Measurements from ENCODE around the gene PHAF1.

The PHAF1 gene

DNA sequence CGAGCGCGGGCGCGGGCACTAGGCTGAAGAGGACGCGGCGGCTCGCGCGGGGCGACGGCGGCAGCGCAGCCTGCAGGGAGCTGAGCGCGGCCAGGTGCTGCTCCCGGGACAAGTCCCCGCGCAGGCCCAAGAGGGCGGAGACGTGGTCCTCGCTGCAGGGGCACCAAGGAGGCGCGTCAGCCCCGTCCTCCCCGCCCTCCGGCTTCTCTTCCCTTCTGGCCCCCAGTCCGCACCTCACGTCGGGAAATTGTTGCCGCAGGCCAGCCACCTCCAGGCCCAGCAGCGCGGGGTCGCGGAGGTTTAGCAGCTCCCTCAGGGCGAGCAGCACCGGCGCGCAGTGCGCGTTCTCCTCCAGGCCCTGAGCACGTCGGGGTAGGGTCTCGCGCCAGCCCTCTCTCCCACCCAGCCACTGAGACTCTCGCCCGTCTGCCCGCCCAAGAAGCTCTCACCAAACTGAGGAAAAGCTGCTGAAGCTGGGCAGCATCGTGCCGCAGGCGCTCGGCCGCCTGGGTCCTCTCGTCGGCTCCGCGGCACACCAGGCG lies 74.8 kb downstream of the PHAF1 start:
- Histone ChIP-seq H3K36me3 (ENCODE audit: low read depth) (no peaks in the 10 kb centered on the region), H3K9me3 (ENCODE audit: severe bottlenecking) (no peaks in the 10 kb centered on the region), H3K27me3 (ENCODE audit: insufficient read depth, poor library complexity, severe bottlenecking) (no peaks in the 10 kb centered on the region), H3K27ac (ENCODE audit: poor library complexity, severe bottlenecking) (peak overlapping the region; percentile 66), H3K4me3 (ENCODE audit: severe bottlenecking) (peak overlapping the region; percentile 89), H3K4me1 (ENCODE audit: insufficient read depth, poor library complexity, severe bottlenecking) (peaks cover 5% of the 10 kb centered on the region)
- TF ChIP-seq, protein P1, sequence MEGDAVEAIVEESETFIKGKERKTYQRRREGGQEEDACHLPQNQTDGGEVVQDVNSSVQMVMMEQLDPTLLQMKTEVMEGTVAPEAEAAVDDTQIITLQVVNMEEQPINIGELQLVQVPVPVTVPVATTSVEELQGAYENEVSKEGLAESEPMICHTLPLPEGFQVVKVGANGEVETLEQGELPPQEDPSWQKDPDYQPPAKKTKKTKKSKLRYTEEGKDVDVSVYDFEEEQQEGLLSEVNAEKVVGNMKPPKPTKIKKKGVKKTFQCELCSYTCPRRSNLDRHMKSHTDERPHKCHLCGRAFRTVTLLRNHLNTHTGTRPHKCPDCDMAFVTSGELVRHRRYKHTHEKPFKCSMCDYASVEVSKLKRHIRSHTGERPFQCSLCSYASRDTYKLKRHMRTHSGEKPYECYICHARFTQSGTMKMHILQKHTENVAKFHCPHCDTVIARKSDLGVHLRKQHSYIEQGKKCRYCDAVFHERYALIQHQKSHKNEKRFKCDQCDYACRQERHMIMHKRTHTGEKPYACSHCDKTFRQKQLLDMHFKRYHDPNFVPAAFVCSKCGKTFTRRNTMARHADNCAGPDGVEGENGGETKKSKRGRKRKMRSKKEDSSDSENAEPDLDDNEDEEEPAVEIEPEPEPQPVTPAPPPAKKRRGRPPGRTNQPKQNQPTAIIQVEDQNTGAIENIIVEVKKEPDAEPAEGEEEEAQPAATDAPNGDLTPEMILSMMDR (IDR thresholded peaks at IDR 0.05; ENCODE audit: poor library complexity, severe bottlenecking) = no peak
- DNase-seq (ENCODE audit: low spot score) = no peak
- peak; percentile 14 for ATAC-seq (ENCODE audit: low read depth)

DNA sequence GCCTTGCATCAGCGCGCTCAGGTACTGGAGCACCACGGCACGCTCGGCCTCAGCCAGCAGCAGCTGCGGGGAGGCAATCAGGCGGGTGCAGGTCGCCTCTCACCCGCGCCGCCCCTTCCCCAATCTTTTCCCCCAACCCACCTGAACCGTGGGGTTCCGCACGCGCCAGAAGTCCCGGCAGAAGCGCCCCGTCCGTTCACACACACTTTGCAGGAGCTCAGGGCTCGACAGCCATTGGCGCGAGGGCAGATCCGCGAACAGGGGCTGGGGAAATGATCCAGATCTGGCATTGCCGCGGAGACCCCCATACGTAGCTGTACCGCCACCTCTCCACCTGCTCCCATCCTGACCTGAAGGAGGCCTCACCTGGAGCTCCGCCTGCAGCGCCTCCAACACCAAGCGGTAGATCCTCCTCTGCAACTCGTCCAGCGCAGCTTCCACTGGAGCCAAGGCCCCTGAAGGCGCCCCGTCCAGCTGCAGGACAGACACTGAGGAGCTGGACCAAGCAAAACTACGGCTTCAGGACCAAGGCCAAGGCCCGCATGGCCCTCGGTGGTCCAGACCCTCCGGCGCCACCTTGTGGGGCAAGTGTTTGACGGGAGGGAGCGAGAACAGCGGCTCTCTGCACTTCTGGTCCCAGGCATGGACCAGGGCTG lies 75.4 kb downstream of the PHAF1 start:
- TF ChIP-seq, protein P1 (IDR thresholded peaks at IDR 0.05; ENCODE audit: poor library complexity, severe bottlenecking) = peak; percentile 89
- H3K9me3 ChIP-seq (ENCODE audit: severe bottlenecking) = no peaks in the 10 kb centered on the region
- H3K4me3 ChIP-seq (ENCODE audit: severe bottlenecking) = no peak overlapping the region
- H3K27ac ChIP-seq (ENCODE audit: poor library complexity, severe bottlenecking) = no peak overlapping the region
- H3K27me3 ChIP-seq (ENCODE audit: insufficient read depth, poor library complexity, severe bottlenecking) = no peaks in the 10 kb centered on the region
- H3K4me1 ChIP-seq (ENCODE audit: insufficient read depth, poor library complexity, severe bottlenecking) = peaks cover 5% of the 10 kb centered on the region
- no peaks in the 10 kb centered on the region for H3K36me3 ChIP-seq (ENCODE audit: low read depth)
- DNase-seq (ENCODE audit: low spot score) (peak; percentile 91), ATAC-seq (ENCODE audit: low read depth) (peak; percentile 51)

DNA sequence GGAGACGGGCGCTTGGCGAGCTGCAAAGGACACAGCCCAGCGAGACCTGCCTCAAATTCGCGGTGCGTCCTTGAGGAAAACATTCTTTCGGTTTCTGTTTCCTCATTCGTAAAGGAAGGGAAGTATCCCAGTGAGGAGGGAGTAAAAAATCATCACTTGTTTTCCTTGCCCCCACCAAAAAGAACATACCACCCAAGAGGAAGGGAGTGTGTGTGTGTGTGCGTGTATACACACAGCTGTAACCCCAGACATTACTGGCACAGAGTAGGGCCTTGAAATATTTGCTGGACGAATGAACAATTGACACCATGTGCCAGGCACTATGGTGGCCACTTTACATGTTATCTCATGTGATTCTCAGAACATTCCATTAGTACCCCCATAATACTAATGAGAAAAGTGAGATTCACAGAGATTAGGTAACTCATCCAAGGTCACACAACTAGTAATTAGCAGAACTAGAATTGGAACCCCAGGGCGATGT lies 76.0 kb downstream of the PHAF1 start:
- H3K36me3 ChIP-seq (ENCODE audit: low read depth) = no peaks in the 10 kb centered on the region
- TF ChIP-seq, protein P1 (IDR thresholded peaks at IDR 0.05; ENCODE audit: poor library complexity, severe bottlenecking) = peak; percentile 73

DNA sequence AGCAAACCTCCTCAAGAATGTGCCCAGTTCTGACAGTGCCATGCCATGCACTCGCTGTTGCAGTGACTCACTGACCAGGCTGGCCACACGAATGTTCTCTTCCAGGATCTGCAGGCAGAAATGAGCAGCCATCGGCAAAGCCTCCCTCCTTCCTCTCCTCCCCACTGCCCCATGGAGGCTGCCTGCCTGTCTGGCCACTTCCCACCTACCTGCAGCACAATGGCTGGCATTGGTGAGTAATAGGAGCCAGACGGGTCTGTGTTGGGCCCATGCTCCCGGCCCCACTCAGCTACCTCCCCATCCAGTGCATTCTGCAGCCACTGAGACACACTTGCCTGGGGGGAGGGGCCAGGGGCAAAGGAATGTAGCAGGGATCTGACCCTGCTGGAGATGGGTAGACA lies 76.8 kb downstream of the PHAF1 start:
- TF ChIP-seq, protein P1 (IDR thresholded peaks at IDR 0.05; ENCODE audit: poor library complexity, severe bottlenecking) = no peak
- Histone ChIP-seq H3K4me1 (ENCODE audit: insufficient read depth, poor library complexity, severe bottlenecking) (peaks cover 8% of the 10 kb centered on the region), H3K4me3 (ENCODE audit: severe bottlenecking) (no peak overlapping the region)

More for the DNA sequence above, 76.0 kb downstream of the PHAF1 start:
- Histone ChIP-seq H3K4me1 (ENCODE audit: insufficient read depth, poor library complexity, severe bottlenecking) (peaks cover 5% of the 10 kb centered on the region), H3K9me3 (ENCODE audit: severe bottlenecking) (no peaks in the 10 kb centered on the region), H3K4me3 (ENCODE audit: severe bottlenecking) (no peak overlapping the region), H3K27ac (ENCODE audit: poor library complexity, severe bottlenecking) (no peak overlapping the region), H3K27me3 (ENCODE audit: insufficient read depth, poor library complexity, severe bottlenecking) (no peaks in the 10 kb centered on the region)
- no peak for DNase-seq (ENCODE audit: low spot score)
- ATAC-seq (ENCODE audit: low read depth) = no peak

More for the DNA sequence above, 76.8 kb downstream of the PHAF1 start:
- no peak overlapping the region for H3K27ac ChIP-seq (ENCODE audit: poor library complexity, severe bottlenecking)
- no peak for DNase-seq (ENCODE audit: low spot score)
- H3K36me3 ChIP-seq (ENCODE audit: low read depth) = no peaks in the 10 kb centered on the region
- peak; percentile 4; the same call in 1 of the 3 replicates for ATAC-seq (ENCODE audit: low read depth)
- no peaks in the 10 kb centered on the region for H3K9me3 ChIP-seq (ENCODE audit: severe bottlenecking)
- H3K27me3 ChIP-seq (ENCODE audit: insufficient read depth, poor library complexity, severe bottlenecking) = no peaks in the 10 kb centered on the region
